ENCODE measurements around the gene NTNG2.

GRCh38 chr9:132162764-132163456, 1.1 kb downstream of the NTNG2 start:
- TF ChIP-seq CTCF (tag by site-specific recombination; IDR thresholded peaks at IDR 0.05) (no peak), ZNF664 (tag by site-specific recombination; IDR thresholded peaks at IDR 0.05) (no peak), ZNF660 (tag by site-specific recombination; IDR thresholded peaks at IDR 0.05) (no peak), YY1 (tag by site-specific recombination; IDR thresholded peaks at IDR 0.05) (no peak), ZNF280D (tag by site-specific recombination; IDR thresholded peaks at IDR 0.05) (no peak), ZBTB20 (tag by site-specific recombination; IDR thresholded peaks at IDR 0.05) (no peak; the same call in 1 of the 2 replicates), ZNF354C (tag by site-specific recombination; IDR thresholded peaks at IDR 0.05; ENCODE audit: borderline replicate concordance, low read depth) (no peak), REST (tag by site-specific recombination; IDR thresholded peaks at IDR 0.05) (no peak), ZNF274 (IDR thresholded peaks at IDR 0.05; ENCODE audit: low read length) (no peak), ZNF274 (tag by site-specific recombination; IDR thresholded peaks at IDR 0.05; ENCODE audit: borderline replicate concordance) (no peak), ZNF639 (tag by site-specific recombination; IDR thresholded peaks at IDR 0.05) (no peak), ZNF138 (tag by site-specific recombination; IDR thresholded peaks at IDR 0.05; ENCODE audit: borderline replicate concordance) (no peak), ZNF2 (tag by site-specific recombination; IDR thresholded peaks at IDR 0.05) (0 out of 2 replicates have a peak, but pooled peaks have one; percentile 29), MYNN (tag by site-specific recombination; IDR thresholded peaks at IDR 0.05; ENCODE audit: borderline replicate concordance) (no peak), ZNF747 (tag by site-specific recombination; IDR thresholded peaks at IDR 0.05) (no peak)
